ENCODE results near the gene CLNS1A. TPM values are rescaled to one million over a fixed set of nuclear protein-coding genes. Genes with fewer than 3 reads are reported as not detected.

Gene CLNS1A
- total RNA-seq, 1 experiment from 2014 or later, result 147 TPM

DNA sequence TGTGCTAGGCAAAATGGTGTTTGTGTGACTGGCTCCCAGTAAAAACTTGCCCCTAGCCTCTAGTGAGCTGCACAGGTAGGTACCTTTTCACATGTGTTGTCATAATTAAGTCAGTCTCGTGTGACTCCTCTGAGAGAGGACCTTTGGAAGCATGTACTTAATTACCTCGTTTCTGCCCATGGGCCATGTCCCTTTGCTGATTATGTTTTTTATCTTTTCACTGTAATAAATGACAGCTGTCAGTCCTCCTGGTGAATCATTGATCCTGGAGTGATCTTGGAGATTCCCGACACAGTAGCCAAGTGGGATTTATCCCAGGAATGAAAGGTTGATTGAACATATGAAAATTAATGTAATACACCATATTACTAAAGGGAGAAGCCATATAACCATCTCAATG is 12.5 kb upstream of the CLNS1A start (continued):
- TF ChIP-seq ZBTB21 (CRISPR knock-in tag; IDR thresholded peaks at IDR 0.05; ENCODE audit: borderline replicate concordance) (no peak), RELA (CRISPR knock-in tag; IDR thresholded peaks at IDR 0.05; ENCODE audit: borderline replicate concordance) (no peak), IRF2 (CRISPR knock-in tag; IDR thresholded peaks at IDR 0.05; ENCODE audit: borderline replicate concordance, low read depth) (no peak), ZNF423 (CRISPR knock-in tag; IDR thresholded peaks at IDR 0.05) (no peak)
- TF ChIP-seq, protein P1, sequence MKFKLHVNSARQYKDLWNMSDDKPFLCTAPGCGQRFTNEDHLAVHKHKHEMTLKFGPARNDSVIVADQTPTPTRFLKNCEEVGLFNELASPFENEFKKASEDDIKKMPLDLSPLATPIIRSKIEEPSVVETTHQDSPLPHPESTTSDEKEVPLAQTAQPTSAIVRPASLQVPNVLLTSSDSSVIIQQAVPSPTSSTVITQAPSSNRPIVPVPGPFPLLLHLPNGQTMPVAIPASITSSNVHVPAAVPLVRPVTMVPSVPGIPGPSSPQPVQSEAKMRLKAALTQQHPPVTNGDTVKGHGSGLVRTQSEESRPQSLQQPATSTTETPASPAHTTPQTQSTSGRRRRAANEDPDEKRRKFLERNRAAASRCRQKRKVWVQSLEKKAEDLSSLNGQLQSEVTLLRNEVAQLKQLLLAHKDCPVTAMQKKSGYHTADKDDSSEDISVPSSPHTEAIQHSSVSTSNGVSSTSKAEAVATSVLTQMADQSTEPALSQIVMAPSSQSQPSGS (CRISPR knock-in tag; IDR thresholded peaks at IDR 0.05; ENCODE audit: borderline replicate concordance, low read depth), result no peak

DNA sequence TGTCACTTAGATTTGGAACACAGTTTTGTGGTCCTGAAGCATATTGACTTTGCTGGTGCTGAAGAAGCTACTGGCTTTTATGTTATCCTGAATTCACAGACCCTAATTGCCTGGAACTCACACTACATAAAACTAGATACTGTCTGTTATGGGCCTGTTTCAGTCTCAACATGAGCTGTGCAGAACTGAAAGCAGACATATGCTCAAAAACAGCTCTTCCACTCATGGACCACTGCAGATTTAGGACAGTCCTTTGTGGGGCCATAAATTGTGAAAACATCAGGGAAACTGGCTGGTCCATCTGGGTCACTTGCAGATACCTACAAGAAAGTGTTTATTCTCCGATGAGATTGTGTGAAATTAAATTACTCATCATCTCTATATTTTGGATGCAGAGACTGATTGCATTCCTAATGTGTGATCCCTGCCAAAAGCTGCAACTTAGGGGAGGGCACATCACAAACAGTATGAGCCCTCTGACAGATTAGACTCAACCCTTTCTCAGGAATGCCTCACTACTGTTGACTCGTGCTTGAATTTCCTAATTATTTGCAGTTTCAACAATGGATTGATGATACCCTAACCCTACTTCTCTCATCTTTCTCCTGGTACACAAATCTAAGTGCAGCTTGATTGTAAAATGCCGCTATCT is 10.2 kb upstream of the CLNS1A start:
- Mint-ChIP-seq H3K36me3 (no peaks in the 10 kb centered on the region), H3K9me3 (no peaks in the 10 kb centered on the region), H3K27ac (no peak overlapping the region), H3K4me1 (peaks cover 5% of the 10 kb centered on the region; the same call in 1 of the 2 replicates), H3K4me3 (no peak overlapping the region), H3K27me3 (ENCODE audit: low read depth) (peaks cover 2% of the 10 kb centered on the region; the same call in 1 of the 2 replicates)
- DNase-seq (ENCODE audit: low spot score) (no peak), ATAC-seq (no peak)
- POLR2A ChIA-PET, result no interaction called here
- CTCF ChIA-PET, result no interaction called here
- TF ChIP-seq, protein P2, sequence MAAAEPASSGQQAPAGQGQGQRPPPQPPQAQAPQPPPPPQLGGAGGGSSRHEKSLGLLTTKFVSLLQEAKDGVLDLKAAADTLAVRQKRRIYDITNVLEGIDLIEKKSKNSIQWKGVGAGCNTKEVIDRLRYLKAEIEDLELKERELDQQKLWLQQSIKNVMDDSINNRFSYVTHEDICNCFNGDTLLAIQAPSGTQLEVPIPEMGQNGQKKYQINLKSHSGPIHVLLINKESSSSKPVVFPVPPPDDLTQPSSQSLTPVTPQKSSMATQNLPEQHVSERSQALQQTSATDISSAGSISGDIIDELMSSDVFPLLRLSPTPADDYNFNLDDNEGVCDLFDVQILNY (CRISPR knock-in tag; IDR thresholded peaks at IDR 0.05), result no peak
- TF ChIP-seq PRRX2 (CRISPR knock-in tag; IDR thresholded peaks at IDR 0.05) (no peak), IRF2 (CRISPR knock-in tag; IDR thresholded peaks at IDR 0.05; ENCODE audit: borderline replicate concordance, low read depth) (no peak), CREM (CRISPR knock-in tag; IDR thresholded peaks at IDR 0.05) (no peak), SOX15 (CRISPR knock-in tag; IDR thresholded peaks at IDR 0.05) (no peak), RORB (CRISPR knock-in tag; IDR thresholded peaks at IDR 0.05) (no peak), ZNF138 (CRISPR knock-in tag; conservative IDR thresholded peaks at IDR 0.05) (no peak), TCF7 (CRISPR knock-in tag; IDR thresholded peaks at IDR 0.05; ENCODE audit: low read depth) (no peak), ZNF416 (CRISPR knock-in tag; IDR thresholded peaks at IDR 0.05) (no peak), ESRRA (CRISPR knock-in tag; IDR thresholded peaks at IDR 0.05; ENCODE audit: borderline replicate concordance) (no peak), GTF2I (CRISPR knock-in tag; conservative IDR thresholded peaks at IDR 0.05) (no peak), ZNF423 (CRISPR knock-in tag; IDR thresholded peaks at IDR 0.05) (no peak)
- TF ChIP-seq, protein P3, sequence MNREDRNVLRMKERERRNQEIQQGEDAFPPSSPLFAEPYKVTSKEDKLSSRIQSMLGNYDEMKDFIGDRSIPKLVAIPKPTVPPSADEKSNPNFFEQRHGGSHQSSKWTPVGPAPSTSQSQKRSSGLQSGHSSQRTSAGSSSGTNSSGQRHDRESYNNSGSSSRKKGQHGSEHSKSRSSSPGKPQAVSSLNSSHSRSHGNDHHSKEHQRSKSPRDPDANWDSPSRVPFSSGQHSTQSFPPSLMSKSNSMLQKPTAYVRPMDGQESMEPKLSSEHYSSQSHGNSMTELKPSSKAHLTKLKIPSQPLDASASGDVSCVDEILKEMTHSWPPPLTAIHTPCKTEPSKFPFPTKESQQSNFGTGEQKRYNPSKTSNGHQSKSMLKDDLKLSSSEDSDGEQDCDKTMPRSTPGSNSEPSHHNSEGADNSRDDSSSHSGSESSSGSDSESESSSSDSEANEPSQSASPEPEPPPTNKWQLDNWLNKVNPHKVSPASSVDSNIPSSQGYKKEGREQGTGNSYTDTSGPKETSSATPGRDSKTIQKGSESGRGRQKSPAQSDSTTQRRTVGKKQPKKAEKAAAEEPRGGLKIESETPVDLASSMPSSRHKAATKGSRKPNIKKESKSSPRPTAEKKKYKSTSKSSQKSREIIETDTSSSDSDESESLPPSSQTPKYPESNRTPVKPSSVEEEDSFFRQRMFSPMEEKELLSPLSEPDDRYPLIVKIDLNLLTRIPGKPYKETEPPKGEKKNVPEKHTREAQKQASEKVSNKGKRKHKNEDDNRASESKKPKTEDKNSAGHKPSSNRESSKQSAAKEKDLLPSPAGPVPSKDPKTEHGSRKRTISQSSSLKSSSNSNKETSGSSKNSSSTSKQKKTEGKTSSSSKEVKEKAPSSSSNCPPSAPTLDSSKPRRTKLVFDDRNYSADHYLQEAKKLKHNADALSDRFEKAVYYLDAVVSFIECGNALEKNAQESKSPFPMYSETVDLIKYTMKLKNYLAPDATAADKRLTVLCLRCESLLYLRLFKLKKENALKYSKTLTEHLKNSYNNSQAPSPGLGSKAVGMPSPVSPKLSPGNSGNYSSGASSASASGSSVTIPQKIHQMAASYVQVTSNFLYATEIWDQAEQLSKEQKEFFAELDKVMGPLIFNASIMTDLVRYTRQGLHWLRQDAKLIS (CRISPR knock-in tag; IDR thresholded peaks at IDR 0.05; ENCODE audit: borderline replicate concordance), result no peak
- TF ChIP-seq, protein P4, sequence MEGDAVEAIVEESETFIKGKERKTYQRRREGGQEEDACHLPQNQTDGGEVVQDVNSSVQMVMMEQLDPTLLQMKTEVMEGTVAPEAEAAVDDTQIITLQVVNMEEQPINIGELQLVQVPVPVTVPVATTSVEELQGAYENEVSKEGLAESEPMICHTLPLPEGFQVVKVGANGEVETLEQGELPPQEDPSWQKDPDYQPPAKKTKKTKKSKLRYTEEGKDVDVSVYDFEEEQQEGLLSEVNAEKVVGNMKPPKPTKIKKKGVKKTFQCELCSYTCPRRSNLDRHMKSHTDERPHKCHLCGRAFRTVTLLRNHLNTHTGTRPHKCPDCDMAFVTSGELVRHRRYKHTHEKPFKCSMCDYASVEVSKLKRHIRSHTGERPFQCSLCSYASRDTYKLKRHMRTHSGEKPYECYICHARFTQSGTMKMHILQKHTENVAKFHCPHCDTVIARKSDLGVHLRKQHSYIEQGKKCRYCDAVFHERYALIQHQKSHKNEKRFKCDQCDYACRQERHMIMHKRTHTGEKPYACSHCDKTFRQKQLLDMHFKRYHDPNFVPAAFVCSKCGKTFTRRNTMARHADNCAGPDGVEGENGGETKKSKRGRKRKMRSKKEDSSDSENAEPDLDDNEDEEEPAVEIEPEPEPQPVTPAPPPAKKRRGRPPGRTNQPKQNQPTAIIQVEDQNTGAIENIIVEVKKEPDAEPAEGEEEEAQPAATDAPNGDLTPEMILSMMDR (IDR thresholded peaks at IDR 0.05), result no peak

Data from WTC11 (cell line).